Smooth muscle cell of the brain vasculature (primary cell): ENCODE measurements around the gene CCDC88C.

Source experiments
- DNase-seq: peaks from one replicate; pipeline ENCODE4 v3.0.0-alpha.2; 2012; ENCODE audit warnings: low read depth, low spot score

Gene CCDC88C

DNA sequence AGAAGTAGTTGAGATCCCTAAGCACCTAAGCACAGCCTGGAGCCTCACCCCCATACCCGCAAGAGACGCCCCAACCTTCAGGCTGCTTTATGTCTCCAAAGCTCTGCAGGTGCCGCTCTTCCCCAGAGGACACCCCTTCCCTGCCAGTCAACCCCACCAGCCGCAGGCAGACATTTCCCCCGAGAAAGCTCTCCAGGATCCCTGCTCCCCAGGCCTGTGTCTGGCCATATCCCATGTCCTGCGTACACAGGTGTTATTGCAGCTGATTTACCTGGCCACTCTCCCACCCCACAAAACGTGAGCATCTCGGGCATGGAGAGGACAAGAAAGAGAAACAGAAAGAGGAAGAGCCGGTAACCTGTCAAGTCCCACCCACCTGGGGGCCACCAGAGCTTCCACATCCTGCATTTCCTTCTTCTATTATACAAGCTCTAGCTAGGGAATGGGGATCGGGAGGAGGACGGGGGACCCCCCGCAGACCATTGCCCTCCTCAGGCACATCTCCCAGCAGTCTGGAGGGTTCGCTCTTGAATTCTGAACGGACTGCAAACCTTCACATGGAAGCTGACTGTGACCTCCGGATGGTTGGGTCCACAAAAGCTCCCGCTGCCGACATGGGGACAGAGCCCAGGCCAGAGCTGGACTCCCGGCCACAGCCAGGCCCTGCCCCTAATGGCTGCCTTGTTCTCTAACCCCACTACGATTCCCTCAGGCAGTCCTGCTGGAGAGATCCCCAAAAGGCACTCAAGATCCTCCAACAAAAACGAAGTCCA is 17.6 kb downstream of the CCDC88C start:
- no peak for DNase-seq

DNA sequence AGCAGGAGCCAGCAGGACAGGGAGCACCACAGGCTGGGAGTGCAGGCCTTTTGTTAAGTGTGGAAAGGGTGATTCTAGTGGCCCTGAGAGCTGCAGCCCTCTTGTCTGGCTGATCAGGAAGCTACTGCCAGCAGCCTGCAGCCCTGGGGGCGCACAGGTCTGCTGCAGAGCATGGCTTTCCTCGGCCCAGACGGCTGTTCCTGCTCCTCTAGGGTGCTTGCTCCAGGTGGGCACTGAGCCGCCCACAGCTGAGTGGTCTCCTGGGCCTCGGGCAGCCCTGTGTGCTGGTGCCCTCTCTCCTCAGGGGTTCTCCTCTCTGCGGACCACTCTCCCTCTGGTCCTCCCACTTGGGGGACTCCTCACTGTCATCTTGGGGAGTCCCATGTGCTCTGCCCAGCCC is 18.9 kb downstream of the CCDC88C start:
- no peak for DNase-seq

DNA sequence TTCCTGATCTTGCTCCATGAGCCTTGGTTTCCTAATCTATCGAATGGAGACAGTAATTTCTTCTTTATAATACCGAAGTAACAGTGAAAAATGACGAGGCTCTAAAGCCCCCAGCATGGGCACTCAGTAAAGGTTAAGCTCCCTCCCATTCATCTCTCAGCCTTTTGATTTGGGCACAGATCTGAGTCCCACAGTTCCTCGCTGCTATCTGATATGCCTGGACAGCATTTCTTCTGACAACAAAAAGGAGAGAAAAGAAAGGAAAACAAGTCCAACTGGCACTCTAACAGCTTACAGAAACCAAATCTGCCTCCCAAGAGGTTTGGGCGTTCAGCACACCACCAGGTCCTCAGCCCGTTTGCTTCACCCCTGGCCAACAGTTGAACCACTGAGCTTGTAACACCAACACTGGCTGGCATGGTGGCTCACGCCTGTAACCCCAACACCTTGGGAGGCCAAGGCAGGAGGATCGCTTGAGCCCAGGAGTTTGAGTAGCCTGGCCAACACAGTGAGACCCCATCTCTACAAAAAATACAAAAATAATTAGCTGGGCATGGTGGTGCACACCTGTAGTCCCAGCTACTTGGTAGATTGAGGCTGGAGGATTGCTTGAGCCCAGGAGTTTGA is 19.5 kb downstream of the CCDC88C start:
- no peak for DNase-seq

DNA sequence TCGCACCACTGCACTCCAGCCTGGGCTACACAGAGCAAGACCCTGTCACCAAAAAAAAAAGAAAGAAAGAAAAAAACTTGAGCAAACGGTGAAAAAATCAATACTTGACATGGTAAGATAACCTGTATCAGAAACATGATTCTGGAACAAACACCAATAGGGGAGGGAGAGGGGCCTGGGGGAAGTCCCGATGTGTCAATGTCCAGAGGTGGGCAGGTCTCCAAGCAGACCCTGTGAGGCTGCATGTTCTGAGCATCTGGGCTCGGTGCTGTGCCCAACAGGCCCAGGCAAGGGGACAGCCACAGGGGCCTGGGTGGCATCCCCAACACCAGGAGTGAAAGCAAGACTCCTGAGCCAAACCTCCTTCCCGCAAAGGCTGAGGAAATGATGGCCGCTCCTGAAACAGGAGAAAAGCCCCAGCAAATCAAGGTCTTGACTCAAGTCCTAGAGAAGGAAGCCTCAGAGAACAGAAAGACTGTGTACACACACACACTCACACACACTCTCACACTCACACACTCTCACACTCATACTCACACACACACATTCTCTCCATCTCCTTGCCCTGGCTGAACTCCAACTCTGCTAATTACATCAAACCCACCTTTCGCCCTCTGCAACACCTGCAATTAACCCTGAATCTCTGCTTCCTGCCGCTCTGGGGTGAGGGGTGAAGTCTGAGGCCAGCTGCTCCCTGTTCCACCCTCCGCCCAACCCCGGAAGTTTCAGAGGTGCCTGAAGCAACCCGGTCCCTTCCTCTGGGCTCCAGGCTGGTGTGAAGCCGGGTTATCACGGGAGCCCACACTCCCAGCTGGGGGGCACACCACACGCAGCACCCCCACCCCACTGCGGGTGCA is 20.4 kb downstream of the CCDC88C start:
- DNase-seq, result no peak

DNA sequence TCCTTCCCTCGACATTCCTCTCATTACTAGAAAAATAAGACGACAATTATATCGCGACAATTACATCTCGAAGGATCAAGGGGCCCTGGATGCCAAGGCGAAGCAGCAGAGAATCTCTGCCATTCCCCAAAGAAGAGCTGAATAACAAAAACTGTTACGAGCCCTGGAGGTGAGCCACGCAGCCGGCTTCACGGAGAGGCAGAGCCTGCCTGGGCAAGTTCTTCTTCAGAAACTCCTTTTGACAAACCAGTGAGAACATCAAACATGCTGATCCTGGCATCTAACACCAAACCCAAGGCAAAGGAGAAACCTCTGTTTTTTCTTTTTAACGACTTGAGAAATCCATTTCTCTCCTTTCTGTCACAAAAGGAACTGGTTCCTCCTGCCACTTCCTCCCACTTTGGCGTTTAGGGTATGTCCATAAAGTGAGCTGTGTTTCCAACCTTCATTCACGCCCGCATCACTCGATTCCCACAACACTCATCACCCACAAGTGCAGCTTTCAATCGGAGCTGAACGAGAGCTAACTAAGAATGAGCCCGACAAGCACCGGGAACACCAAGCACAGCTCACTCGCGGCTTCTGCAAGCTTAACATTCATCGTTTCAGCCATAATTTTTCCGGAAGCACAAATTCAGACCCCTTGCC is 21.5 kb downstream of the CCDC88C start:
- DNase-seq, result no peak

DNA sequence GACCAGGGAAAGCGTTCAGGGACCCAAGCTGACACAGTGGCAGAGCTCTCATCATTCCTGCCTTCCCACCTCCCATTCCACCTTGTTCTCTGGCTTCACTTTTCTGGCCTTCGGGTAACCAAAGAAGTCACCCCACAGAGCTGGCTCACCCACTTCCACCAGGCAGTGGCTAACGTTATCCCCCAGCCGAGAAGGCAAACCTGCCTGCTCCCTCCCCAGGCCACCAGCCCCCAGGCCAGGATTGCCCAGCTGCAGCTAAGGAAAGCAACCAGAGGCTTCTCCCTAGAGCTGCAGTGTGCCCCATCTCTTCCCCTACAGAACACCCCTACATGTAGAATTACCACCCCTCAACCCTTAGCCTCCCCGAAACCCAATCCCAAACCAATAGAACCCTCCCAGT is 22.2 kb downstream of the CCDC88C start:
- no peak for DNase-seq

DNA sequence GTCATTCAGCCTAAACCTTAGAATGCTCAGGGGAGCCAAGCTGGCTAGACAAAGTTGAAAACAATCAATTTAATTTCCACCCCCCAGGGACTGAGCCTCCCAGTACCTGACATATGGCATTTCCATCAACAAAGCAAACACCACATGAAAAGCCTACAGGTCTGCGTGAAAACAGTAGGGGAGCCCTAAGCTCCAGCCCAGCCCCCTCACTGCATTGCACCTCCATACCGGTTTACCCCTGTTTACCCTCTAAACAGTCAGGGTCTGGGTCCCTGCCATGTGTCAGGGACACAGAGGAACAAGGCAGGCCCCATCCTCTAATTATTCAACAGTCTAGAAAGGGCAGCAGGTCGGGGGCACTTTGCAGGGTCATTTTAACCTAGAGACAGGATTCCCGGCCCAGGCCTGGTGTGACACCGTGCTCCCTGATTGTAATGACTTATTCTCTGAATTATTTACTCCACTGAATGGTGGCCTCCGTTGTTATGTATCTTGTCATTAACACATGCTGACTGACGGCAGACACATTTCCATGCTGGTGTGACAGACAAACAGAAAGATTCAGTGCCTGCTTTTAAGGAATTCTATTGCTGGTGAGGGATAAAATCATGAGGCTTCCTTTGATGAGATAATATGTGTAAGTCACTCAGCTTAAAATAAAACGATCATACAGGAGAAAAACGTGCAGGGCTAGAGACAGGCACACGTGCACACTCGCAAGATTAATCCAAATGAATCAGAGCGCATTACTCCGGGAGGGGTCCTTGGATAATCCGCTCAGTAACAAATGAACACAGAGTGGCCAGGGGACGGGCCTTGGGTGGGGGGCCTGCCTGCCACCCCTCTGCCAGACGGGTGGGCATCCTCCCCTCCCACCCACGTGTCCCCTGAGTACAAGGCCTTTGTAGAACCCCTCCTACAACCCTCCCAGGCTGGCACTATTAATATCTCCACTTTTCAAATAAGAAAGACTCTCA is 23.2 kb downstream of the CCDC88C start:
- no peak for DNase-seq

DNA sequence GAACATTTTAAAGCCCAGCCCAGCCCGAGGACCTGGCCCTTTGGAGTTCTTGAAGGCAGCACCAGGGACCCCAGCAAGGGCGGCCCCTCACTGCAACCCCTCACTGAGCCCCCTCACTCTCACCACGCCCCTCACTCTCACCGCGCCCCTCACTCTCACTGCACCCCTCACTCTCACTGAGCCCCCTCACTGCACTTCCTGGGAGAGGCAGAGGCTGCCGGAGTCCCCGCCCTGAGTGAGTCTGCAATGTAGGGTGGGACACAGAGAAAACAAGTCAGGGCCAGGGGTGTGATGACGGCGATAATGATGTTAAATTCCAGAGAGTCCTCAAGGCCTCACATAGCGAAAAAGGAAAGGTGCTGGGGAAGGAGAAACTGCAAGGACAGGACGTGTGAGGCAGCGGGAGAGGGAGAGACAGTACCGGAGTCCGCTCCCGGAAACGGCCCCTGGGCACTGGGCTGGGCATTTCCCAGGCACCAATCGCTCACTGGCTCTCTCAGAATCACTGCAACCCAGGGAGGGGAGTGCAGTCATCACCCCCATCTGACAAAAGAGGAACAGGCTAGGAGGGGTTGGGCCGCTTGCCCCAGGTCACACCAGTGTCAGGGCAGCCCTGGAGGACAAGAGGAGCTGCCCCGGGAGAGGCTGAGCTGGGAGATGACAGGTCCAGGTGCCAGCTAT is 24.9 kb downstream of the CCDC88C start:
- DNase-seq, result no peak

DNA sequence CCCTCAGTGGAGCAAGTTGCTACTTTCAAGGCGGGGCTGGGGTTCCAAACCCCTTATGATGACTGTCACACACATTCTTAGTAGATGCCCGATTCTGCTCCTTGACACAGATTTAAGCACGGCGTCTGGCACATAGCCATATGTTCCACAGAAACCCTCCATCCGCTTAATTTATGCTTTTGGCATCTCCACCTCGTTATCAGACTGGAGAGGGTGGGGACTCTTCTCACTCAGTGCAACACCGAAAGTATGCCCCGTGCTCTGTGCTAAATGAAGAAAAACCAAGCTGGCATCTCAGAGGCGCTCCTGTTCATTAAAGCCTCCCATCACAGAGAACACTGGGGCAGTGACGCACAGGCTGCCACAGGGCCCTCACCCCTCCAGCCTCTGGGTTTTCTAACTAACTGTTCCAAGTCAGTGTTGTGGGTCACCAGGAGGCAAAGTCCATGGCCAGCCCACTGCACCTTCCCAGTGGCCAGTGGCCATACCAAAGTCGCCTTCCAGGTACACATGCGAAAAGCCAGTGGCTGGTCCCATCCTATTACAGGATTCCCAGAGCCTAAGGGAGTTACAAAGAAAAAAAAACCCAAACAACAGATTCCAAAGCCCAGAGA is 27.3 kb downstream of the CCDC88C start:
- DNase-seq, result no peak

DNA sequence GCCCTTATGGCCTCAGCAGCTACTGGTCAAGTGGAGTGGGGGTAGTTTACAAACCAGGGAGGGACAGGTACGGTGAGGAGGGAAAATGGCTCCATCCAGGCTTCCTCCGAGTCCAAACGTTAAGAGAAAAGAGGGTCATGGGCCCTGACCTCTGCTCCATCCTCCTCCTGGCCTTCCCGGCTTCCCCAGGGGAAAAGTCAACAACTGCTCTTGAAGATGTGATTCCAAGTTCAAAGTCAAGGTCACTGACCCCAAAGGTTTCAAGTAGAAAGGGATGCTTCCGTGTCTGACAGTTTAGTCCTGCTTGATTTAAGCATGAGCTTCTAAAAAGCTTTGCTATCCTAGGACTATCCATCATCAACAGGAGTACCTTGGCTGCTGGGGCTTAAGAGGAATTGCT is 28.5 kb downstream of the CCDC88C start:
- no peak for DNase-seq

DNA sequence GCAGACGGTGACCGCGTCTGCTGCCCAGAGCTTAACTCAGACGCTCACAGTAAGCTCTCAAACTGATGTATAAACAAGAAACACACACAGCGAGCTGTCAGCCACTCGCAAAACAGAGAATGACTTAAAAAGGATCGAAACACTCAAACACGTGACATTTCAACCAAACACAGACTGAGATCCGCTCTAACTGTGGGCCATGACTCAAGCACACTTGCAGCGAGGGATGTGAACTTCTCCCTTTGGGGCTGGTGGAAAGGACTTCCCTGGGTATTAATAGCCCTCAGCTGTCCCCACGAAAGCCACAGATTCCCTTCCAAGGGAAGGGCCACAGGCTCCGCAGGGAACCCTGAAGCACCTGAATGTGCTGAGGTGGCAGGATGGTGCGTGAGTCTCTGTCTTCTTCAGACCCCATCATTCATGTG is 29.1 kb downstream of the CCDC88C start:
- DNase-seq, result no peak

DNA sequence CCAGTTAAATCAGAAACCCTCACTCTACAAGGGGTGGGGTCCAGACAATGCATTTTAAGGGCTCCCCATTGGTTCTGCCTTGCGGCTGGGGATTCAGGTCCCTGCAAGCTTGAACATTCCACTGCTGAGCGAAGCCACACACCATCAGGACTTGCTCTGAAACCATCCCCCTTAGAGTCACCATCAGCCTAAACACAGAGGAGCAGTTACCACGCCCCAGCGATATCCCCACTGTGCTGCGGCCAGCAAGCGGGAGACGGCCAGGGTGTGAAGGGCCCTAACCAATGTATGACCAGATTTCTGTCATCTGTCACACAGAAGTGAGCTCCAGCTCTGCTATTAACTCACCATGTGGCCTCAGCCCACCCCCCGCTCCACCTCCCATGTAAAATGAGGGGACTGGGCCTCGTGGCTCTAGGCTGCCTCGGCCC is 29.7 kb downstream of the CCDC88C start:
- DNase-seq, result no peak

DNA sequence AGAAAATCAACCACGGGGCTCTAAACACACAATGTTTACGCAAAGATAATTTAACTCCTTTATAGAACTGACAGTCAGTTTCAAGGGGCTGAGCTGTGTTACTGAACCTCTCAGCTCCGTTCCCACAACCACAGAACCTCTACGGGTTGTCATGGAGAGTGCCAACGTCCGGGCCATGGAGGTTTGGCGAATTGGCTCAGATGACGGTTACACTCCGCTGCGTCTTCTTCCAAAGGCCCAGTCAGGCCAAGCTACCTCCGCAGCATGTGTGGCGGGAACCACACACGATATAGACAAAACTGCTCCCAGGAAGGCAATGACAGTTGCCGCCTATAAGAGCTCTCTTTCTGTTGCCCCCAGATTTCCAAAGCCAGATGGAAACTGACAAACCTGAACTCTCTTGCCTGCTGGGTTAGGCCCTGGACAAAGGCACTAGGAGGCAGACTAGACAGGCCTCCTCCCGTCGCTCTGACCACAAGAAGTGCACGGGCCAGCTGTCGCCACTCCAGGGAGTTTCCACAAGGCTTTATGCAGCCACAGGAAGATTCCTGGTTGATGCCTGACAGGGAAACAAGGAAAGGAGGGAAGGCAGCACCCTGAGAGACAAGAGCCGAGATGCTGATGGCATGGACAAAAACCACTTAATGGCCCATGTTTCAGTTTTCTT is 30.3 kb downstream of the CCDC88C start:
- DNase-seq, result no peak

DNA sequence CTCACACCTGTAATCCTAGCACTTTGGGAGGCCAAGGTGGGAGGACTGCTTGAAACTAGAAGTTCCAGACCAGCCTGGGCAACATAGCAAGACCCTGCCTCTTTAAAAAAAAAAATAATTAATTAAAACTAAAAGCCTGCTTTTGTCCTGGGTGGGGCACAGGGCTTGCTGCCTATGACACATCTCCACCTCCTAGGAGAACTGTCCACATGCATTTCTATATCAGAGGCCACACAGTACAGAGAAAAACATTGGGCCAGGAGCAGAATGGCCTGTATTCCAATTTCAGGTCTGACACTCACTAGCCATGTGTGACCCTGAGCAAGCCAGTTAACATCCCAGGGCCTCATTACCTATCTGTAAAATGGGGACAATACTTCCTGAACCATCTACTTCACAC is 31.9 kb downstream of the CCDC88C start:
- no peak for DNase-seq

DNA sequence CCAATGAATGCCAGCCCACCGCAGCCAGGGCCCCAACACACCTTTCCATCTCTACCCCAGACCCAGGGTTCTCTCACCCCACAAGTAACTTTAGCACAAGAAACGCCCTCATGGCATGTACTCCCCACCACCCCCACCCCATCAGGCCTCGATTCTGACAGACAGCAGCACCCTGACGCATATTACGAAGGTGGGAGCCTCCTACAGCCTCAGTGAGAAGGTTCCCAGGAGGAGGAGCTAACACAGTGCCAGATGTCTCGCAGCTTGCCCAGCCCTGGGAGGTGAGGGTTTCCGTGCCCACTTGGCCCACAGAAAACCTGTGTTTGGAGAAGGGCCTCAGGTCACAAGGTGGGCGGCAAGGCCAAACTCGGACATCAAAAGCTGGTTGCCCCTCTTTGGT is 32.4 kb downstream of the CCDC88C start:
- DNase-seq, result no peak

DNA sequence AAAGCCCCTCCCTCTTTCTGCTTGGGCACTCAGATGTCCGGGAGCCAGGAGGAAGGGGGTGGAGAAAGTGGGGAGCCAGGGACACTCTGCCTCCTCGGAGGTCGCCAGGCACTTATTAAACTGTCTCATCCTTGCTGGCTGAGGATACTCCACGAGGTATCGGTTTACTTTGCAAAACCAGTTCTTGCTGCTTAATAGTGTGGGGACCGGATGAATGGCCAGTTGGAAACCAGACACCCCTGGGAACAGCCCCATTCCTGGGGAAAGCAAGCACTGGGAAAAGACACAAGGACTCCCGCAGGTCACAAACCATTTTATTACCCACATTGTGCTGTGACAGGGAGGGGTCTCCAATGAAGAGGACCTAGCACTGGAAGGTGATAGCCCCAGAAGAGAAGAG is 34.2 kb downstream of the CCDC88C start:
- no peak for DNase-seq

DNA sequence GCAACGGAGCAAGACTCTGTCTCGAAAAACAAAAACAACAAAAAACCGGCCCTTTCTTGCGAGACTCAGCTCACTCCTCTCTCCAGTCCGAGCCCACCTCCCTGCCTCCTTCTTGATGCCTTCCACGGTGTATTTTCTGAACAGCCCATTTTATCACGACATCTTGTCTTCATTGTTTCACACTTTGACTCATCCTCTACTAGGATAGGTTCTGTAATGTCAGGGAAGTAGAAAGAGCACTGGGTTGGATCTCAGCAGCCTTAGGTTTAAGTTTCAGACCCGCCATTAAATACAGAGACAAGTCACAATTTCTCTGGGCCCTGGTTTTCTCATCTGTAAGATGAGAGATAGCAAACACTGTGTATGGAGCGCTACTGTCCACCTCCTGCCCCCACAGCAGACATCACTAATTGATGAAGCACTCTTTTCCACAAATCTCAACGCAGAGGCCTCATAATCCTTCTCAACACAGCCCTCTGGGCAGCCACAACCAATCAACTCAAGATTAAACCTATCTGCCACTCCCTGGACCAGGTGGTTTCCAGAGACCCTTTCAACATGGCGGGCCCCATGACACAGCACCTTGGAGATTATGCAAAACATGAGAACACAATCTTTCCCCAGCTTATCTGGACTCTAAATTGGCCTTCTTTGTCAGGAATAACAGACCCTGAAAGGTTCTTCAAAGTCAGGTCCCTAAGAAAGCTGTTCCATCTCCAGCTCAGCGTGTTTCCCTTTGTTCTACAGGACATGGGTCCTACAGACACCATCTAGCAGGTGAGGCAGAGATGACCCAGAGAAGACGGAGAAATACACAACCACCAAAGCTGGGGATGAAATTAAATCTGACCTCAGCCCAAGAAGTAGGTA is 35.6 kb downstream of the CCDC88C start:
- no peak for DNase-seq
